Ishikawa (cell line): ENCODE measurements around the gene HCAR1.

ENCODE experiments used
- EP300 ChIP-seq: IDR thresholded peaks from 2 replicates; pipeline ENCODE4 v1.6.1; 2012; ENCODE audit warnings: borderline replicate concordance
- RAD21 ChIP-seq: IDR thresholded peaks from 2 replicates; pipeline ENCODE4 v1.6.1; 2012; ENCODE audit warnings: low read depth
- ZBTB7A ChIP-seq: IDR thresholded peaks from 2 replicates; pipeline ENCODE4 v1.6.1; 2012; ENCODE audit warnings: low read depth
- TF ChIP-seq, protein P1 (sequence below): IDR thresholded peaks from 2 replicates; pipeline ENCODE4 v1.6.1; 2012

DNA sequence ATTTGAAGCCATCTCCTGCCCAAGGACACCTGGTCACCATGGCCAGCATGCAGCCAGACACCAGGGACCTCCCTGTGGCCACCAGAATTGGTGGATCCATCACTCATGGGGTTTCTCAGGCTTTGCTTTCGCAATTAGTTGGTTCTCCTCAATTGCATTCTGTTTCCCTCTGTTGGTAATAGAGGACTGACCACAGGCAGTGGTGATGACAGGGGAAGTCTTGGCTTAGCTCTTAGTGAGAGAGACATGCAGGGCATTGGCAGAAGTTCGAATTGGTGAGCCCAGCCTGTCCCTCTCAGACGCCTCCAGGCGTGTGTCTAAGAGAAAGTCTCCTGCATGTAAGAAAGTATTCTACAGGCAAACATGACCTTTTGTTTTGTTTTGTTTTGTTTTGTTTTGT, 48.8 kb downstream of the HCAR1 start:
- TF ChIP-seq ZBTB7A (no peak), EP300 (no peak), RAD21 (no peak)
- TF ChIP-seq, protein P1, sequence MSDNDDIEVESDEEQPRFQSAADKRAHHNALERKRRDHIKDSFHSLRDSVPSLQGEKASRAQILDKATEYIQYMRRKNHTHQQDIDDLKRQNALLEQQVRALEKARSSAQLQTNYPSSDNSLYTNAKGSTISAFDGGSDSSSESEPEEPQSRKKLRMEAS: no peak
